Osteocyte (in vitro differentiated cells): ENCODE measurements around the gene TPST2. TPM values are rescaled to one million over a fixed set of nuclear protein-coding genes. Genes with fewer than 3 reads are reported as not detected.

Experiments used
- DNase-seq: peaks from one replicate; pipeline ENCODE4 v3.0.0; 2021; ENCODE audit warnings: mixed read lengths; ENCODE audit not compliant: unreplicated experiment; ENCODE audit errors: extremely low spot score
- H3K27ac Mint-ChIP-seq: one replicate; pipeline ENCODE4 v1.8.0; 2021; ENCODE audit warnings: mild to moderate bottlenecking, mixed read lengths; ENCODE audit not compliant: unreplicated experiment
- H3K27me3 Mint-ChIP-seq: one replicate; pipeline ENCODE4 v1.8.0; 2021; ENCODE audit warnings: mixed read lengths; ENCODE audit not compliant: unreplicated experiment
- H3K36me3 Mint-ChIP-seq: one replicate; pipeline ENCODE4 v1.8.0; 2021; ENCODE audit warnings: mixed read lengths; ENCODE audit not compliant: unreplicated experiment
- H3K4me1 Mint-ChIP-seq: one replicate; pipeline ENCODE4 v1.8.0; 2021; ENCODE audit warnings: mixed read lengths; ENCODE audit not compliant: unreplicated experiment
- H3K4me3 Mint-ChIP-seq: one replicate; pipeline ENCODE4 v1.8.0; 2021; ENCODE audit warnings: mild to moderate bottlenecking, moderate library complexity, mixed read lengths; ENCODE audit not compliant: unreplicated experiment
- H3K9me3 Mint-ChIP-seq: one replicate; pipeline ENCODE4 v1.8.0; 2021; ENCODE audit warnings: mixed read lengths; ENCODE audit not compliant: unreplicated experiment
- total RNA-seq: library from RNA; stranded (reverse); gene quantifications from 2 replicates; pipeline ENCODE4 v1.2.1, GENCODE V29; 2021
- TF ChIP-seq, protein P1 (sequence below): fragments of 200-600 bp; sonication (generic); IDR thresholded peaks from 2 replicates; pipeline ENCODE4 v1.5.0; 2021; ENCODE audit warnings: antibody characterized with exemption, mild to moderate bottlenecking, moderate library complexity

TPST2 gene
- total RNA-seq, 1 donor from 2014 or later, result 16.3 TPM

DNA sequence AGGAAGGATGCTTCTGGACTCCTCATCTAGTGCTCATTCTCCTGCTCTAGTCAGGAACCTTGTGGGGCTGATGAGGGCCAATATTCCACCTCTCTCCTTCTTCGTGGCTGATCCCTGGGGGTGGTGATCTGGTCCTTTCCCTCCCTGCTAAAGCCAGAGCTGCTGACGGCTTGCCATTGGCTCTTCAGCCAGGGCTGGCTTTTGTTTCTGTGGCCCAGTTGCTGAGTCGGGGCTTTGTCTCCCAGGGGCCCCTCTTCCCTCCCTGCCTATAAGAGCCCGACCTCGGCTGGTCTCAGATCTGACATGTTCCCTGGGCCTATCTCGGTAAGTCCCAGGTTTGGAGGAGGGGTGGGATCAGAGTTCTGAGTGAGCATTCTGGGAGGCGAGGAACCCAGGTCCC, 31.7 kb upstream of the TPST2 start, which contains the start of gene CRYBA4:
CRYBA4 (plus strand) TSS at position 301 of the 400 bp plus-strand sequence. CDS start 634 bp downstream, outside the sequence.
- TF ChIP-seq, protein P1, sequence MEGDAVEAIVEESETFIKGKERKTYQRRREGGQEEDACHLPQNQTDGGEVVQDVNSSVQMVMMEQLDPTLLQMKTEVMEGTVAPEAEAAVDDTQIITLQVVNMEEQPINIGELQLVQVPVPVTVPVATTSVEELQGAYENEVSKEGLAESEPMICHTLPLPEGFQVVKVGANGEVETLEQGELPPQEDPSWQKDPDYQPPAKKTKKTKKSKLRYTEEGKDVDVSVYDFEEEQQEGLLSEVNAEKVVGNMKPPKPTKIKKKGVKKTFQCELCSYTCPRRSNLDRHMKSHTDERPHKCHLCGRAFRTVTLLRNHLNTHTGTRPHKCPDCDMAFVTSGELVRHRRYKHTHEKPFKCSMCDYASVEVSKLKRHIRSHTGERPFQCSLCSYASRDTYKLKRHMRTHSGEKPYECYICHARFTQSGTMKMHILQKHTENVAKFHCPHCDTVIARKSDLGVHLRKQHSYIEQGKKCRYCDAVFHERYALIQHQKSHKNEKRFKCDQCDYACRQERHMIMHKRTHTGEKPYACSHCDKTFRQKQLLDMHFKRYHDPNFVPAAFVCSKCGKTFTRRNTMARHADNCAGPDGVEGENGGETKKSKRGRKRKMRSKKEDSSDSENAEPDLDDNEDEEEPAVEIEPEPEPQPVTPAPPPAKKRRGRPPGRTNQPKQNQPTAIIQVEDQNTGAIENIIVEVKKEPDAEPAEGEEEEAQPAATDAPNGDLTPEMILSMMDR, result no peak
- Mint-ChIP-seq H3K36me3 (no peaks in the 10 kb centered on the region), H3K27me3 (peaks cover 40% of the 10 kb centered on the region), H3K9me3 (peaks cover 4% of the 10 kb centered on the region), H3K27ac (no peak within 1 kb of the TSS), H3K4me1 (peaks cover 5% of the 10 kb centered on the region), H3K4me3 (no peak within 1 kb of the TSS)
- DNase-seq, result no peak

DNA sequence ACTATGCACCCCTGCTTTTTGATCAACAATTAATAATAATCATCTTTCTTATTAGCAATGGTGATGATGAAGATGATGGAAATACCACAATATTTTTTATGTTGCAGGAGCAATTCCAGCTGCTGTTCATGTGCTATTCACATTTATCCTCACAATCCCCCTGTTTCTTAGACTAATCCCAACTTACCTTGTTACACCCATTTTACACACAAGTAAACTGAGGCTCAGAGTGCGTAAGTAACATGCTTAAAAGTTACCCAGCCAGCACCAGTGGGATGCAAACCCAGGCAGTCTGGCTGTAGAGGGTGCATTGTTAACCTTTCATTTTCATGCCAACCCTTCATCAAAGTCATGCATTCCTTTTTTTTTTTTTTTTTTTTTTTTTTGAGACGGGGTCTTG, 30.3 kb upstream of the TPST2 start:
- H3K27me3 Mint-ChIP-seq, result peaks cover 45% of the 10 kb centered on the region
- peaks cover 5% of the 10 kb centered on the region for H3K4me1 Mint-ChIP-seq
- H3K4me3 Mint-ChIP-seq, result no peak overlapping the region

GRCh38 chr22:26619510-26619909, 29.6 kb upstream of the TPST2 start:
- Mint-ChIP-seq H3K9me3 (peaks cover 4% of the 10 kb centered on the region), H3K4me3 (no peak overlapping the region), H3K4me1 (peaks cover 5% of the 10 kb centered on the region), H3K27me3 (peaks cover 44% of the 10 kb centered on the region), H3K36me3 (no peaks in the 10 kb centered on the region), H3K27ac (no peak overlapping the region)
- TF ChIP-seq, protein P1, result no peak
- DNase-seq, result no peak

More for the DNA sequence above, 30.3 kb upstream of the TPST2 start:
- Mint-ChIP-seq H3K36me3 (no peaks in the 10 kb centered on the region), H3K9me3 (peaks cover 4% of the 10 kb centered on the region), H3K27ac (no peak overlapping the region)
- TF ChIP-seq, protein P1, result no peak
- DNase-seq, result no peak

DNA sequence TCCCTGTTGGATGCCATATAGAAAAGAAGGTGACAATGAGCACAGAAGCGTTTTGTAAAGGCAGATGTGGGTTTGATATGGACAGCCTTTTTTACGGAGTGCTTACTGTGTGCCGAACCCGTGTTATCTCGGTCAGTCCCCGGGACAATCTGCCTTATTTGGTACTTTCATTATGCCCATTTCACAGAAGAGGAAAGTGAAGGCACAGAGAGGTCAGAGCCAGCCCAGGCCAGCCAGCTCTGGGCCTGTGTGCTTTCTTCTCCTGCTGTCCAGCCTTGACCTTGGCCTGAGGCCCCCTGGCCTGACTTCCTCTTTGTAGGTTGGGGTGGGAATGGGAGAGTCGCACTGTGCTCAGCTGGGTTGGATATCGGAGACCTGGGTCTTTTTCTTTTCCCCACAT, 28.5 kb upstream of the TPST2 start:
- no peak for DNase-seq
- Mint-ChIP-seq H3K4me1 (peaks cover 5% of the 10 kb centered on the region), H3K4me3 (no peak overlapping the region), H3K9me3 (no peaks in the 10 kb centered on the region), H3K27me3 (peaks cover 48% of the 10 kb centered on the region), H3K27ac (no peak overlapping the region), H3K36me3 (no peaks in the 10 kb centered on the region)
- TF ChIP-seq, protein P1, result no peak

- H3K27ac Mint-ChIP-seq, result no peak within 1 kb of the TSS
Measured at GRCh38 chr22:26617271-26618199, 27.6 kb upstream of the TPST2 start, which contains the start of gene CRYBB1. CRYBB1 (minus strand) TSS chr22:26618027; CDS start chr22:26616319, 1,708 bp downstream.

More at GRCh38 chr22:26617271-26618199, 27.6 kb upstream of the TPST2 start, which contains the start of gene CRYBB1:
- Mint-ChIP-seq H3K36me3 (no peaks in the 10 kb centered on the region), H3K4me1 (peaks cover 5% of the 10 kb centered on the region), H3K9me3 (no peaks in the 10 kb centered on the region), H3K27me3 (peaks cover 48% of the 10 kb centered on the region), H3K4me3 (no peak within 1 kb of the TSS)
- no peak for DNase-seq
- TF ChIP-seq, protein P1, result no peak
